ENCODE measurements around the gene TAX1BP3. TPM values are rescaled to one million over a fixed set of nuclear protein-coding genes. Genes with fewer than 3 reads are reported as not detected.

The TAX1BP3 gene
- total RNA-seq, 2 donors from 2014 or later: 212 to 227 TPM

DNA sequence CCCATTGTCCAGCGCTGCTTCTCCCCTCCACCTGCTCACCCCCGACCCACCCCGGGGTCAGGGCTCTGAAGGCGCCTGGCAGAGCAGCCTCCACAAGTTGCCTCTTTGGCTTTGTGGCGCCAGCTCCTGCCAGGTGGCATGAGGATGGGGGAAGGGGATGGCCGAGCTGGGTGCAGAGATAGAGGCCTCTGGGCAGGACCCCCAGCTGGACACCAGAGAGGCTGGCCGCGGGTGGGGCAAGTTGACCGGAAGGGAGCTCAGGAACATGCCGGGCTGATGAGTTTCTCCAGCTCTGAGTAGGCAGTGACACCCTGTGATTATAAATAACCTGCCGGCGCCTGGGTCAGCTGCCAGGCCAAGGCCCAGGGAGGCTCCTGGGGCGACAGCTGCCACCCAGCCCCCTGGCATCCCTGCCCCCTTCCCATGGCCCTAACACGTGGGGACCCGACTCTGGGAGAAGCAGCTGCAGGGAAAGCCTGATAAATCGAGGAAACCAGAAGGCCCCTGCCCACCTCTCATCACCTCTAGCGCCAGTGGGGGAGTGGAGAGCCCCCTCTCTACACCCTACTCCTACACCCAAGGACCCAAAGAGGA is 26.8 kb upstream of the TAX1BP3 start:
- Histone ChIP-seq H3K27me3 (peaks cover 0 to 11% of the 10 kb centered on the region in 2 donors), H3K4me3 (peak overlapping the region; percentile 45 to 56)
- no peak for DNase-seq (ENCODE audit: low spot score)

GRCh38 chr17:3693829-3694231 is 25.5 kb upstream of the TAX1BP3 start:
- TF ChIP-seq, protein P1, sequence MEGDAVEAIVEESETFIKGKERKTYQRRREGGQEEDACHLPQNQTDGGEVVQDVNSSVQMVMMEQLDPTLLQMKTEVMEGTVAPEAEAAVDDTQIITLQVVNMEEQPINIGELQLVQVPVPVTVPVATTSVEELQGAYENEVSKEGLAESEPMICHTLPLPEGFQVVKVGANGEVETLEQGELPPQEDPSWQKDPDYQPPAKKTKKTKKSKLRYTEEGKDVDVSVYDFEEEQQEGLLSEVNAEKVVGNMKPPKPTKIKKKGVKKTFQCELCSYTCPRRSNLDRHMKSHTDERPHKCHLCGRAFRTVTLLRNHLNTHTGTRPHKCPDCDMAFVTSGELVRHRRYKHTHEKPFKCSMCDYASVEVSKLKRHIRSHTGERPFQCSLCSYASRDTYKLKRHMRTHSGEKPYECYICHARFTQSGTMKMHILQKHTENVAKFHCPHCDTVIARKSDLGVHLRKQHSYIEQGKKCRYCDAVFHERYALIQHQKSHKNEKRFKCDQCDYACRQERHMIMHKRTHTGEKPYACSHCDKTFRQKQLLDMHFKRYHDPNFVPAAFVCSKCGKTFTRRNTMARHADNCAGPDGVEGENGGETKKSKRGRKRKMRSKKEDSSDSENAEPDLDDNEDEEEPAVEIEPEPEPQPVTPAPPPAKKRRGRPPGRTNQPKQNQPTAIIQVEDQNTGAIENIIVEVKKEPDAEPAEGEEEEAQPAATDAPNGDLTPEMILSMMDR (IDR thresholded peaks at IDR 0.05): no peak
- H3K27ac ChIP-seq: no peak overlapping the region

More for the DNA sequence above, 26.8 kb upstream of the TAX1BP3 start:
- TF ChIP-seq, protein P1 (IDR thresholded peaks at IDR 0.05): no peak
- peaks cover 0 to 24% of the 10 kb centered on the region in 2 donors for H3K4me1 ChIP-seq
- no peaks in the 10 kb centered on the region for H3K36me3 ChIP-seq
- H3K27ac ChIP-seq: peak overlapping the region; percentile 66 to 80
- no peaks in the 10 kb centered on the region for H3K9me3 ChIP-seq

GRCh38 chr17:3693141-3693540 is 24.8 kb upstream of the TAX1BP3 start:
- Histone ChIP-seq H3K4me1 (peaks cover 0 to 24% of the 10 kb centered on the region in 2 donors), H3K9me3 (no peaks in the 10 kb centered on the region), H3K27ac (no peak overlapping the region), H3K36me3 (no peaks in the 10 kb centered on the region), H3K4me3 (no peak overlapping the region), H3K27me3 (peaks cover 0 to 11% of the 10 kb centered on the region in 2 donors)
- DNase-seq (ENCODE audit: low spot score): no peak
- TF ChIP-seq, protein P1 (IDR thresholded peaks at IDR 0.05): no peak

More at GRCh38 chr17:3693829-3694231, 25.5 kb upstream of the TAX1BP3 start:
- H3K9me3 ChIP-seq: no peaks in the 10 kb centered on the region
- H3K27me3 ChIP-seq: peaks cover 0 to 11% of the 10 kb centered on the region in 2 donors
- peaks cover 0 to 24% of the 10 kb centered on the region in 2 donors for H3K4me1 ChIP-seq
- H3K36me3 ChIP-seq: no peaks in the 10 kb centered on the region
- H3K4me3 ChIP-seq: no peak overlapping the region
- no peak for DNase-seq (ENCODE audit: low spot score)

DNA sequence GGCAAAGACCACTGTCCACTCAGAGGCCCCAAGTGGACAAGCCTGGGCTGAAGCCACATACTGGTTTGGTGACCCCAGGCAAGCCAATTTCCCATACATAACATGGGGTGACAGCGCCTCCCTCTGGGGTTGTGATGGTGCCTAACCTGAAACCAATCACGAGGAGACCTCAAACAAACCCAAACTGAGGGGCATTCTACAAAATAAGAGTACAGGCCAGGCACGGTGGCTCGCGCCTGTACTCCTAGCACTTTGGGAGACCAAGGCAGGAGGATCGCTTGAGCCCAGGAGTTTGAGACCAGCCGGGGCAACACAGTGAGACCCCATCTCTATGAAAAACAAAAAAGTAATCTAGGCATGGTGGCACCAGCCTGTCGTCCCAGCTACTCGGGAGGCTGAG is 24.0 kb upstream of the TAX1BP3 start:
- H3K36me3 ChIP-seq: no peaks in the 10 kb centered on the region
- peaks cover 0 to 11% of the 10 kb centered on the region in 2 donors for H3K27me3 ChIP-seq
- no peak overlapping the region for H3K27ac ChIP-seq
- H3K9me3 ChIP-seq: no peaks in the 10 kb centered on the region
- H3K4me3 ChIP-seq: no peak overlapping the region
- no peak for DNase-seq (ENCODE audit: low spot score)
- TF ChIP-seq, protein P1 (IDR thresholded peaks at IDR 0.05): no peak
- peaks cover 0 to 24% of the 10 kb centered on the region in 2 donors for H3K4me1 ChIP-seq

GRCh38 chr17:3691617-3692067 is 23.3 kb upstream of the TAX1BP3 start:
- Histone ChIP-seq H3K9me3 (no peaks in the 10 kb centered on the region), H3K36me3 (no peaks in the 10 kb centered on the region), H3K27ac (no peak overlapping the region), H3K27me3 (peaks cover 0 to 11% of the 10 kb centered on the region in 2 donors), H3K4me3 (no peak overlapping the region), H3K4me1 (peaks cover 0 to 22% of the 10 kb centered on the region in 2 donors)
- DNase-seq (ENCODE audit: low spot score): no peak
- TF ChIP-seq, protein P1 (IDR thresholded peaks at IDR 0.05): no peak
